ENCODE results near the gene COL27A1.

The COL27A1 gene

DNA sequence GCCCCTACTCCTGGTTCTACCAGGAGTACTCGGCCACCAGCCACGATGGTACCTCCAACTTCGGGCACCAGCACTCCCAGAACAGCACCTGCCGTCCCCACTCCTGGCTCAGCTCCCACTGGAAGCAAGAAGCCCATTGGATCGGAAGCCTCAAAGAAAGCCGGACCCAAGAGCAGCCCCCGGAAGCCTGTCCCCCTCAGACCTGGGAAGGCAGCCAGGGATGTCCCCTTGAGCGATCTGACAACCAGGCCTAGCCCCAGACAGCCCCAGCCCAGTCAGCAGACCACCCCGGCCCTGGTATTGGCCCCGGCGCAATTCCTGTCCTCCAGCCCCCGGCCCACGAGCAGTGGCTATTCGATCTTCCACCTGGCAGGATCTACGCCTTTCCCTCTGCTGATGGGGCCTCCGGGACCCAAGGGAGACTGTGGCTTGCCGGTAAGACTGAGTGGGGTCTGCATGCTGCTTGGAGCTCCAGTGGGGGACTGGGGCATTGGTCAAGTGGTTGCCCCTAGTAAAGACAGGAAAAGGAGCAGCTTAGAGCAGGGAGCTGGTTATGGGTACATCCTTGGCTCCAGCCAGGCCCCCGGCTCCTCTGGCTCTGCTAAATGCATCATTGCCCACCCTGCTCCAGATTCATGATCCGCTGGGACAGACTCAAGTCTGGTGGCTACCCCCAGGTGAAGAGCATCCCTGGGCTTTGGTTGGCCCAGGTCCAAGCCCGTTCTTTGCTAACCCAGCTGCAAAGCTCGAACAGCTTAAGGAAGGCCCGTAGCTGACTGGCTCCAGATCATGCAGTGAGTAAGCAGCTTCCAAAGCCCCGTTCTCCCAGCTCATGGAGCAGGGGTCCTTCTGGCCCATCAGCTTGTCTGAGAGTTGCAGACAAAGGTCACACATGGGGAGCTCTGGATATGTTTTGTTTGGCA, 14.0 kb downstream of the COL27A1 start:
- no peak for DNase-seq

DNA sequence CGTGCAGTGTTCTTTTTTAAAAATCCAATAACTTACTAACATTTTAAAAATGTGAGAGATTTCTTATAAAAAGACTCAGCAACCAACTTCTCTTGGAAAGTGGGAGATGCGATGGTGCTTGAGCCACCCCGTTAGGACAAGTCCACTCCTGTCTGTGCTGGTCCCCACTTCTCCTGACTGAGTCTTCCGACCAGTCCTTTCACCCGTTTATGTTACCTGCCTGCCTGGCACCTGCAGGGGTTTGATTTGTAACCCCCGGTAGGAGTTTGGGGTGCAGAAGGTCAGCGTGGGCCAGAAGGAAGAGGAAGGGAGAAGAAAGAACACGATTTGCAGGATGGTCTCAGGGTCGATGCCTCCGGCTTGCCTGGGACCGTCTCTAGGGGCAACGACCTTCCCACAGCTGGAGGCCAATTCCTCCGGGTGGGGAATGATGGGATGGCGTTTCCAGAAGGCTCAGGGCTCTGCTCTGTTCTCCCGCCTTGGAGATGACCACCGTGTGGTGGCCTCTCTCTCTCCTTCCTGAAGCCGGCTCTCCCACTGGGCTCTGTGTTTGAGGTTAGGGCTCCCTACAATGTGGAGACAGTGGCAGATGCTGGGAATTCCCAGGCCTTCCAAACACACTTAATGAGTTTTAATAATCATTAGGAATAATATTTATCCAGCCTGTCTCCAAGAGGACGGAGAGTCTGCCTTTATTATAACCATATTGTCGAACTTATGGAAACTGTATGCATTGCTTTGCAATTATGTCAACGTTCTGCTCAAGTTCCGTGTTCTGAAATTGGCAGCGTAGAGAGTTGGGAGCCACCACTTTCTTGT, 14.8 kb downstream of the COL27A1 start:
- no peak for DNase-seq

DNA sequence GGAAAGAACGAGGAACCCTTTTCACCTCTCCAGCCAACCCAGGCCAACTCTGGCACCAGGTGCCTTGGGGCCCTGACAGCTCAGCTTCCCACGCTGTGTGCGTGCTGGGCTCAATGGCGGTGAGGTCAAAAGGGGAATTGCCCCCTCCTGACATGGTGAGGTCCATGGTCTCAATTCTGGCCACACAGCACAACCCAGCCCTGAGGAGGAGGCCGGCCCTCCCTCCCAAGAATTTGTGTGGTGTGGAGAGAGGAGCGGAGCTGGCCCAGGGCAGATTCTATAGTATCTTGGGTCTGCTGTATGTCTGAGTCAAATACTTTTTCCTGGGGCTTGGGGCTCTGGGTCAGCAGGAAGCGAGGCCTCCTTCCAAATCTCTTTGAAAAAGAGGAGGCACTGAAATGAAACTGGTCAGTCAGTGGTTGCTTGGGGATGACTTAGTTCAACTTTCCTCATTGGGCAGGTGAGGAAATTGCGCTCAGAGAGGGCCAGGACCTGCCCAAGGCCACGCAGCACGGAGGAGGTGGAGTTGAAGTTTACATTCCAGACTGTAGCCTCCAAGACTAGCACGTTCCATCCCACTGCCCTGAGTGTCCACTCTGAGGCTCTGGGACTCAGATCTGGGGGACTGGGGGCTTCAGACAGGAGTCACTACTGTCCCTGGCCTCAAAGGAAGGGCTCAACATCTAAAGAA, 15.6 kb downstream of the COL27A1 start:
- no peak for DNase-seq

DNA sequence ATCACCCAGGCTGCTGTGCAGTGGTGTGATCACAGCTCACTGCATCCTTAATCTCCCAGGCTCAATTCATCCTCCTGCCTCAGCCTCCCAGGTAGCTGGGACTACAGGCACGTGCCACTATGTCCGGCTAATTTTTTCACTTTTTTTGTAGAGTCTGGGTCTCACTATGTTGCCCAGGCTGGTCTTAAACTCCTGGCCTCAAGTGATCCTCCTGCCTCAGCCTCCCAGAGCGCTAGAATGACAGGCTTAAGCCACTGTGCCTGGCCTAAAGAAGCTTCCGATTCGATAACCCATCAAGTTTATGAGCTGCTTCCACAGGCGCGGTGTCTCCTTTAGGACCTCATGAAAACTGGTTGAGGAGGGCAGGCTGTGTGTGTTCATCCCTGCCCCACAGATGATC, 16.2 kb downstream of the COL27A1 start:
- no peak for DNase-seq

DNA sequence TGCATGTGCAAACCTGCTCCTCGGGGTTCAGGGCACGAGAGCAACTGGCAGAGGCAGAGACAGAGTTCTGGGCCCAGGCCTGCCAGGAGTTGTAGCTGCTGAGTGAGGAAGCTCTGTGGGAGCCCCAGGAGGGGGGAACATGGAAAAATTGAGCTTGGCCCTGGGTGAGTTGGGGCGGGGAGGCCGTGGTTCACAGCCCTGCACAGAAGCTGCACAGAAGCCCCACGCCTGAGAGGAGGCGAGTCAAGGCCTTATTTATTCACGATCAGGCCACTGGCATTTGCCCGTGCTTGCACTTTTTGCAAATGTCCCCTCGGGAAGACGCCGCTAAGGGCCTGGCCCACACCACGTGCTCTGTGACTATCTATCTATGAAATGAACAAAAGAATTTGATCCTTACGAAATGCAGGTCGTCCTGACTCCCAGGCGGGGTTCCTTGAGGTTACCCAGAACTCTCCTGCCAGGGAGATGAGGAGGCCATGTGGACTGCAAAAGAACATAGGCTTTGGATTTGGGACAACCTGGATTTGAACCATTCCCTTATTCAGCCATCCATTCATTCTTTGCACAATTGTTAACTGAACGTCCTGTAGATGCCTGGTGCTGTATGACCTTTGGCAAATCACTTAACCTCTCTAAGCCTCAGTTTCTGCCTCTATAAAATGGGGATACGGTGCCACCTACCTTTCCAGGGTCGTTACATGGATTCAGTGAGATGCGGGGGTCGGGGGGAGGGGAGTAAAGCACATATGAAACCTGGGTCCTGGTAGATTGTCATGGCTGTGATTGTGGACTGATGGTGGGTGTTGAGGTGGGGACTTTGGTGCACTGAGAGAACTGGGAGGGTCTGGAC, 17.9 kb downstream of the COL27A1 start:
- no peak for DNase-seq

DNA sequence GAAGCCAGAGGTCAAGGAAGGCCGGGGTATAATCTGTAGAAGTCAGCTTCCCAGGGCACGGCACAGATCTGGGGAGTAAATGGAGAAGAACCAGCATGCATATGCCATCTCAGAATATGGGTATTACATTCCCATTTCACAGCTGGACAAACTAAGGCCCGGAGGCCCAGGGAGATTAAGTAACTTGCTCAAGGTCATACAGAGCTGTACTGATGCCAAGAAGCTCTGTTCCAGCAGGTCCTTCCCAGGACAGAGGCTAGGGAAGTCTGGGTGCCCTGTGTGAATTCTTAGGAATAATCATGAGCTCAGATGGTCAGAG, 19.2 kb downstream of the COL27A1 start:
- no peak for DNase-seq

DNA sequence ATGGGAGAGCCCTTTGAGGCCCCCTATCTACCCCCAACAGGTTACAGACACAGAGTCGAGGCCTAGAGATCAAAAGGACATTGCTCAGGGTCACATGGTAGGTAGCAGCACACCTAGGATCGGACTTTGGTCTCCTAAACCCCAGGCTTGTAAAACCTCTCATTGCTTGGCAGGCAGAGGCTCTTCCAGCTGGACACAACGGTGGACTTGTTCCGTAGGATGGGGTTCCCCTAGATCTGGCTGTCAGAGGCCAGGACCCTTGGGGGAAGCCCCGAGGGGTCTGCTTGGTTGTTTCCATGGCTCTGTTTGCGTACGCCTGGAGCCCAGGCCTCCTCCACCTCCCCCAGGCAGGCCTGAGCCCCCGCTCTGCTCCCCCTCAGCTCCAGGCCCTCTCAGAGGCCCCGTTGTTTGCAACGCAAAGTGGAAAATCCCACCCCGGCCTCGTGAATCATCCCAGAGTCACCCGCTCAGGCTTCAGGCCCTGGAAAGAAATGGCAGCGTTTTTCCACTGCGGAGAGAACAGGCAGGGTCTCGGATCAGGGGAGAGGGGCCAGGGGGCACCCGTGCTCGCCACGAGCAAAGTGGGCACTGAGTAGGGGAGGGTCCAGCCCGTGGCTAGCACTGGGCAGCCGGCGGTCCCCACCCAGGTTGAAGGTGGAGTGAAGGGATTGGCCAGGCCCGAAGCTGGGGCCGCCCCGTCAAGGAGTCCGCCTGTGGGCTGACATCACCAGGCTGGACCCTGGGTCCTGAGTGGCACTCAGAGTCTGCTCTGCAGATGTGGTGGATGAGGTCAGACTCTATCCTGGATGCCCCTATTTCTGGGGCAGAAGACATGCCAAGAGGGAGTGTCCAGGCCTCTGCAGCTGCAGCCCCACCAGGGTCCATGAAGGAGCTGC, 19.8 kb downstream of the COL27A1 start:
- DNase-seq, result no peak

DNA sequence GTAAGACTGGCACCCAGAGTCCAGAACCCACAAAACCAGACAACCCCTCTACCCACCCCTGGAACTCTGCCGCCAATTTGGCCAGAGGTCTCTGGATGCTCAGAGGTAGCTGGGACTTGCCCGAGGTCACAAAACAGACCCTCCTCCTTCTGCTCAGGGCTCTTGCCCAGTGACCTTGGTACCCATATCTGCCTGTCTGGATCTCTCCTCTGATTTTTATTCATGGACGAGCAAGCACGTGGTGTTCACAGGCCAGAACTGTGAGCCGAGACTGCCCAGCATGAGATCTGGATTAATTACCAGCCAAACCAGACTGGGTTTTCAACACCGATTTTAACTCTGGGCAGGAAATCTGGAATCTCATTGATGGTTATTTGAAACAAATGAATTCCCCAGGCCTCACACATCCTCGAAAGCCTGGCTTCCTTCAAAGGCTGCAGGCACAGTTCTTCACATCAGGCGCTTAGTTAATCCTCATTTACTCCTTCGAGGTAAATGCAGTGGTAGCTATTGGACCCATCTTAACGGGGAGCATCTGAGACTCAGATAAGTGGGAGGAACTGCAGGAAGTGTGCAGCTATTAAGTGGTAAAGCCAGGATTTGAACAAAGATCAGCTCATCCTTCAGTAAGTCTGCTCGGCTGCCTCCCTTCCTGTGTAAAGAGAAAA, 21.4 kb downstream of the COL27A1 start:
- no peak for DNase-seq

DNA sequence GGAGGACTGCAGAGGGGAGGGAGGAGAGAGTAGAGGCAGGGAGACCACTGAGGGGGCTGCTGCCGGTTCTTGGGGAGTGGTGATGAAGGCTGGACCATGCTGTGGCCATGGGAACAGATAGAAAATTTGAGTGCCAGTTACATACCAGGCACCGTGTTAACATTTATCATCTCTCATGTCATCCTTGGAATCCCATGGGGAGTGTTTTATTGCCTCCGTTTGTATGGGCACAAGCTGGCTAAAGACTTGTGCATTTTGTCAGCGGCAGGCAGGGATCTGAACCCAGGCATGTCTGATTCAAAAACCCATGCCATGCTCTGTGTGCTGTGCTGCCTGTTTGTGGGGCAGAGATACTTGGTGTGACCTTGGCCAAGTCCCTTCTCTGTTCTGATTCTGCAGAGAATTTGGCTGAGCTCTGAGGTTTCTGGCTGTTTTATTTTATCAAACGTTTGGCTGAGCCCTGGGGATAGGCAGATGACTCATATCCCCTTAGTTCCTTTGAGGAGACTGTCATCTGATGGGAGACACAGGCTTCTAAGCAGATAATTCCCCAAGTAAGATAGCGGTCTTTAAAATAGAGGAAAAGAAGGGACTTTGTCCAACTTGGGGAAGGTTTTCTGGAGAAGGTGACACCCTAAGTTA, 22.2 kb downstream of the COL27A1 start:
- no peak for DNase-seq

DNA sequence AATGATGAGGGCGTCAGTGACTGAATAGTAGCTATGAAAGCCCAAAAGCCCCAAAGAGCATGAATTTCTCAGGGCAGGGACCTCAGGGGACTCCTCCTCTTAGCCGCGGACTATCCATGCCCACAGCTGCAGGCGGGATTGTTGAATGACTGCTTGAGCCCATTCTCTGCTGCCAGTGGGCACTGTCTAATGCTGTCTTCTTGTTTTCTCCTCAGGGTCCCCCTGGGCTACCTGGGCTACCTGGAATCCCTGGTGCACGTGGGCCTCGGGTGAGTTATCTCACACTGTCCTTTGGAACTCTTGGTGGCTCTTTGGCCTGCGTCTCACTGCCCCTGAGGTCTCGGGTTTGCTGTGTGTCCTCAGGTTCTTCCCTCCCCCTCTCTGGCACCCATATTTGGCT, 22.7 kb downstream of the COL27A1 start:
- DNase-seq, result no peak

DNA sequence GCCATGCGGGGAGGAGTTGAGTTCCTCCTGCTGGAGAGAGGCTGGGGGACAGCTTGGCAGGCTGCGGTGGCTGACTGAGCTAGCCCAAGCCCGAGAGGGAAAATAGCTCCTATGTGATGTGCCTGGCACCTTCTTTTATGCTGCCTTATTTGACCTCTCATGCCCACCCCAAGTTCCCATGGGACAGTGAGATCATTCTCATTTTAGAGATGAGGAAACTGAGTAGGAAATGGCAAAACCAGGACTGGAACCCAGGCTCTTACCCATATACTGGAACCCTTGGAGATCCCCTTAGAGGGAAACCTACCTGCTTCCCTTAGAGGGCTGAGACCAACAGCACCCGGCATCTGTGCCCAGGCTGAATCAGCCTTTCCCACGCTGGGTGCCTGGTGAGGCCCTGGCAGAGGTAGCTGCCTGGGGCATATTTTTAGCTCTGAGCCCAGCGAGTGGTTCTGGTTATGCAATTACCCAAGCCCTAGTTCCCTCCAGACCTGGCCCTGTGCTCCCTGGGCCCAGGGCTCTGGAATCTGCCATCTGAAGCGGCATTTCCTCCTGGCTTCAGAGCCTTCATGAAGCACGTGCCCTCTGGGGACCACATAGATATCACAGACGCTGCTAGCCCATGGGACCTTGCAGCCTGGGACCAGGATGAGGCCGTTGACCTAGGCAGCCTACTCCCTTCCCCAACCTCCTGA, 23.6 kb downstream of the COL27A1 start:
- DNase-seq, result no peak

DNA sequence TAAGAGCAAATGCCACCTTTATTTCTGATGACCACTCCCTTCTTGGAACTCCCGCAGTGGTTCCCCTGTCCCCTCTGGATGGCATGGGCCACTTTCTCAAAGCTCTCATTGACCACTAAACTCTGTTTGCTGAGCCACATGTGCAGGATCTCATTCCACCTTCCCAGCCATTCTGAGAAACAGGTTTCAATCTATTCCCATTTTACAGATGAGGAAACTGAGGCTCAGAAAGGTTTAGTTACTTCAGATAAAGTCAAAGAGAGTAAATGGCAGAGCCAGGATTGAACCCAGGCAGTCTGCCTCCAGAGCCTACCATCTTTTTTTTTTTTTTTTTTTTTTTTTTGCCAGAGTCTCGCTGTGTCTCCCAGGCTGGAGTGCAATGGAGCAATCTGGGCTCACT, 24.2 kb downstream of the COL27A1 start:
- no peak for DNase-seq

DNA sequence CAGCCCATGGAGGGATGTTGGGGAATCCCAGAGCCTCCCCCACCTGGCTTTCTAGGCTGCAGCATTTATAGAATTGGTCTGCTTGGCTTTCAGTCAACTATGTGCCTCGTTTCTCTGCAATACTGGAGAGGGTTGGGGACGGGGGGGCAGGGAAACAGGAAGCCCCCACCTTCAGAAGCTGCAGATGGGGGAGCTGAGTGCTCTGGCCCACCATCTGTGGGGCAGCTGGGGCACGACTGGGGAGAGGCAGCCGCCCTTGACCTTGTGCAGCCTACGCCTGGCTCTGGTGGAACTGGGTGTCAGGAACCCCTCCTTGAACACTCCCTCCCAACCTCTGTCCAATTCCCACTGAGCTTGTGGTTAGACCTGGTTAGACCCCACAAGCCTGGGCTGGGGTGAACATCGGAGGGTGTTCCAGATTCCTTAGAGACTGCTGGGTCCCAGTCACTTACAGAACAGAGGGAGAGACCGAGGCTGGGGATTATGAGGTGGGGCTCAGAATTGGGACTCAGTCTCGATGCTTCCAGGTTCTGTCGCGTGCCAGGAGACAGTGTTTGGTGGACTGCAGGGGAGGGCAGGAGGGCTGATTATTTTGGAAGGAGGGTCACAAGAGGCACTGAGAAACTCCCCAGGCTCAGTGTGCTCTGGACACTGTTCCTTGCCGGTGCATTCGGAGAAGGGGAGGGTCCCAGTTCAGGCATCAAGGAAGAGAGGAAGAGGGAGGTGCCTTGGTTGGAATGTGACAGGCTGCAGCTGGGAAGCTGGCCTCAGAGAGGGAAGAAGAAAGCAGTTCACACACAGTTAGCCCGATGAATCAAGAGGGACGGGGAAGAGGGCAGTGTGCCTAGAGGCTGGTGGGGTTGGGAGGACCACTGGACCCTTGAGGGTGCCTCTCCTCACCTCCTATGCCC, 25.6 kb downstream of the COL27A1 start:
- DNase-seq, result no peak

DNA sequence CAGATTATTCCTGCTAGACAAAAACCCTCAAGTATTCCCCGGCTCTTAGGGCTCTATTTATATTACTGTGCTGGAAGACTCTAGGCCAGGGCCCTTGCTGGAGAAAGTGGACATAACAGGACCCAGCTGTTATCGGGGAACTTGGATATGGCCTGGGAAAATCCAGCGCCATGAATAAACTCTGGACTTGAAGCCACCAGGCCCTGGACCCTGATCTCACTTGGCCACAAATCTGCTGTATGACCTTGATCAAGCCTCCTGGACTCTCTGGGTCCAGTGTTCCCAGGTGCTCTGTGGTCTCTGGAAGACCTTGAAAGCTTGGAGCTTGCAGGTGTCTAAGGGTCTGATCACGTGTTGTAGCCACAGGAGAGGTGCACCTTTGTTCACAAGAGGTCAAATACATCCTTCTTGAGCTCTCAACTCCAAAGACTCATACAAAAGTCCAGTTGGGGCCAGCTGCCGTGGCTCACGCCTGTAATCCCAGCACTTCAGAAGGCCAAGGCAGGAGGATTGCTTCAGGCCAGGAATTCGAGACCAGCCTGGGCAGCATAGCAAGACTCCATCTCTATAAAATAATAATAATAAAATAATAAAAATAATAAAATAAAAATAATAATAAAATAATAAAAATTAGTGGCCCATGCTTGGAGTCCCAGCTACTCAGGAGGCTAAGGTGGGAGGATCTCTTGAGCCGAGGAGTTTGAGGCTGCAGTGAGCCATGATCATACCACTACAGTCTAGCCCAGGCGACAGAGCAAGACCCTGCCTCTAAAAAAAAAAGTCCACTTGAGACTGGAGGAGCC, 26.5 kb downstream of the COL27A1 start:
- DNase-seq, result no peak

DNA sequence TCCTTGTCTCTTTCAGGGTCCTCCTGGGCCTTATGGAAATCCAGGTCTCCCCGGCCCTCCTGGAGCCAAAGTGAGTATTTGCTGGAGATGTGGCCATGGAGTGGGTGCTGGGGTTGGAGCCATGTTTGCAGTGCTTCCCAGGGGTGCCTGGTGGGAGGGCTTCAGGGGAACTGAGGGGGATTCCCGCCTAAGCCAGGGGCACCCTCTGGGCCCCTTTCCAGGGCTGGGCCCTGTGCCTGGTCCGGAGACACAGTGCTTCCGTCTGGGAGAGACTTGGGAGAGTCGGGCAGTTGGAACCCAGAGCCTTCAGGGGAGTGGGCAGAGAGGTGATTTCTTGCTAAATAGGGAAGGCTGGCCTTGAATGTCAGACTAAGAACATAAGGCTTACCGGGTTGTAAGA, 27.7 kb downstream of the COL27A1 start:
- DNase-seq, result no peak

DNA sequence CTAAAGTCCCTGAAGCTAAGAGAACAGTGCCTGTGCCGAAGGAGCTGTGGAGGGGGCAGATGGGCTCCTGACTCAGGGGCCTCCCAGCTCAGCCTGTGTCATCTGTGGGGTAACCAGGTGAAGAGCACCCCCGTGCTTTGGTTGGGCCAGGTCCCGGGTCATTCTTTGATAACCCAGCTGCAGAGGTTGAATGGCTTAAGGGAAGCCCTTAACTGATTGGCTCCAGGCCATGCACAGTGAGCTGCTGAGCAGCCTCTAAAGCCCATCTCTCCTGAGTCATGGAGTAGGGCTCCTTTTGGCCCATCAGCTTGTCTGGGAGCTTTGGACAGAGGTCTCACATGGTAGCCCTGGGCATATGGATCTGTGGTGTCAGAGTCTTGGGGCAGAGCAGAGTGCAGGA, 28.7 kb downstream of the COL27A1 start:
- DNase-seq, result no peak

DNA sequence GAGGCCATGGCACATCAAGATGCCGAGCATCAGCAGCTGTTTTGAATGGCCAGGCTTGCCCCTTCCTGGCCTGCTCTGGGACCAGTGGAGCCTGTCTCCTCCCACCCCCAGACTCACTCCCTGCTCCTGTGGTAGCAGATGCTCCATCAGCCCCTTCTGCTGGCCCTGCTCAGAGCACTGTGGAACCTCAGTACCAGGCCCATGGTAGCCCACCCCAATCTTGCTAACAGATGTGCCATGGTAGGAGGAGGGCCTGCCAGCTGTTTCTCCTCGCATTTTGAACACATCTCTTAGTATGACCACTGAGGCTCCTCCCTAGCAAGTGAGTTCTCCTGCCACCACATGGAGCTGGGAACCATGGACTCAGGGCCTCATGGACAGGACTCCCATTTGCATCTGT, 29.5 kb downstream of the COL27A1 start:
- DNase-seq, result no peak

Measured in NCI-H1105 treated with DMSO at 0.1 percent for 48 hours (cell line).